GM18520 (cell line): Measurements from ENCODE around the gene SLC7A1.

Experiments used
- ATAC-seq: cut with Tn5 transposase; IDR thresholded peaks from one replicate; pipeline ENCODE4 v1.9.1; 2021; ENCODE audit not compliant: unreplicated experiment

SLC7A1 gene

DNA sequence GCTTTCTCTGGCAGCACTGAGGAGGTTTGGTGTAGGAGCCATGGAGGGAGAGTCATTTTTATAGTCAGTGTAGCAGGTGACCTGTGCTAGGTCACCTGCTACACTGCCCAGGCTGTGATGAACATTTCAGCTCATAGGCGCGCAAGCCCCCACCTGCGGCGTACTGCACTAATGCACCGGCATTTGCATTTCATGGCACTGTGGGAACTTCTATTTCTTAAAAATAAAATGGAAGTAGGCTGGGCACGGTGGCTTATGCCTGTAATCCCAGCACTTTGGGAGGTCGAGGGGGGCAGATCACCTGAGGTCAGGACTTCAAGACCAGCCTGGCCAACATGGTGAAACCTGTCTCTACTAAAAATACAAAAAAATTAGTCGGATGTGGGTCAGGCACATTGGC is 101.0 kb downstream of the SLC7A1 start:
- ATAC-seq, result no peak

DNA sequence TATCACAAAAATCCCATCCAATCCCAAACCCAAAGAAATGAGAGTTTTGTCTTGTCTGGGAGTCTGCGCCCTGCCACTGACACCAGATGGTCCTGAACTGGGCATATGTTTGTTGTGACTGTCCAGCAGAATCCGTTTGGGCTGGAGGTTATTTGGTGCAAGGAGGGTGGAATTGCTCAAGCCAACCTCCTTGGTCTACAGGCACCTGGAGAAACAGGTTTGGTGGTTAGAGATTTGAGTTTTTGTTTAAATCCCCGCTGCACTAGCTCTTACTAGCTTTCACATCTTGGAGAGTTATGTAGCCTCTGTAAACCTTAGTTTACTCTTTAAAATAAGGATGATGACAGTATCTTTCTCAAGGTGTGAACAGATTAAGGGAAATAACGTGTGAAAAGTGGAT is 101.7 kb downstream of the SLC7A1 start:
- no peak for ATAC-seq

DNA sequence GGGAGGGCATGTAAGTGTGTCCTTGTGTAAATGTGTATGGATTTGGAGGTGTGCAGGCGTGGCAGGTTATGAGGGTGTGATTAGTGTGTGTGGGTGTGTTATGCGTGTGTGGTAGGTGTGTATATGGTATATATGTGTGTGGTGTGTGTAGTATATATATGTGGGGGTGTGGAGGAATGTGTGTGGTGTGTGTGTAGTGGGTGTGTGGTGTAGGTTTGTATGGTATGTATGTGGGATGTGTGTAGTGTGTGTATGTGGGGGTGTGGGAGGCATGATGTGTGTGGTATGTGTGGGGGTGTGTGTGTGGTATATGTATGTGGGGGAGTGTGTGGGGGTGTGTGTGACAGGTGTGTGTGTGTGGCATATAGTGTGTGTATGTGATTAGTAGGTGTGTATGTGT is 104.2 kb downstream of the SLC7A1 start:
- no peak for ATAC-seq

DNA sequence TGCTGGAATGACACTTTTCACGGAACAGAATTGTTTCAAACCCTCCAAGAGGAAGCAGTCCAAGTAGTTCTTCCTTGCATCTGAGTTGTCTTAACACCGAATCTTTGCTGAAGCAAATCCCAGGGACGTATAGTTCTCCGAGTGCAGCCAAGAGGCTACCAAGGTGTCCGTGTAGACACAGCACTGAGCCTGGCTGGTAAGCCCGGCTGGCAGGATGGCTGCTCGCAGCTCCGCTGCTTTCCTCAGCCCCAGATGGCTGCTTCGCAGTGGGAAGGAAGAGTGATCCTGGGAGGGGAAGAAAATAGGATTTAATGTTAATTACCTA is 105.0 kb downstream of the SLC7A1 start:
- ATAC-seq, result no peak

DNA sequence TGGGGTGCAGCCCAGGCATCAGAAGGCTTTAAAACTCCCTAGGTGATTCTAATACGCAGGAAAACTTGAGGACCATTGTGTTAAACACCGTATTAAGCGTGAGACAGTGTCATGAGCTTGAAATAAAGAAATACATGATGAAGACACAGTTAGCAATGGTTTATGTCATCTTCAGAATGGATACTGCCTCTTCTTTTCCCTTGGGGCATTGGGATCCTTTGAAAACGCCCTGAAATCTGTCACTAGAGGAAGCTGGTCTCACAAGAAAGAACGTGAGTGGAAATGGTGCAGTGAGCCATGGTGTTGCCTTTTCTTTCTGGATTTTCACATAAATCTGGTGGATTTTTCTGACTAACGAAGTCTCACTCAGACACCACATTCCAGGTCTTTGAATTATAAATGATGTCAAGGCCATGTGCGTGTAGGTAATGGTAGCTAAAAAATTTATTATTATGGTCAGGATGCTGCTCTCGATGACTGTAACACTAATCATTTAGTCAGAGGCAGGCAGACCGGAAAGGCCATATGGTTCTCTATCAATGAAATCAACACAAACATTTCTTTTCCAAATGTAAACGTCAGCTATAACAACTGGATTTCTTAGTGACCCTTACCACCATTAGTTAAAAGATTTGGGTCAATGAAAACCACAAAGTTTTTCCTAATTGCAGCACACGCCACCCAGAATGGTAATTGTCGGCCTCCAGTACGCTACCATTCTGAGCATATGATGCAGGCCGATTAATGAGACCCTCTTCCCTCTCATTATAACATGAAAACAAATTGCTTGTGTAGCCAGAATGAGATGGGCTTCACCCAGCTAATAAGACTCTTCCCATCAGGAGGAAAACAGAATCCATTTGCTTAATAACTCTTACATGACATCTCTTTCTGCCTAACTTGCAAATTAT is 105.6 kb downstream of the SLC7A1 start:
- no peak for ATAC-seq

DNA sequence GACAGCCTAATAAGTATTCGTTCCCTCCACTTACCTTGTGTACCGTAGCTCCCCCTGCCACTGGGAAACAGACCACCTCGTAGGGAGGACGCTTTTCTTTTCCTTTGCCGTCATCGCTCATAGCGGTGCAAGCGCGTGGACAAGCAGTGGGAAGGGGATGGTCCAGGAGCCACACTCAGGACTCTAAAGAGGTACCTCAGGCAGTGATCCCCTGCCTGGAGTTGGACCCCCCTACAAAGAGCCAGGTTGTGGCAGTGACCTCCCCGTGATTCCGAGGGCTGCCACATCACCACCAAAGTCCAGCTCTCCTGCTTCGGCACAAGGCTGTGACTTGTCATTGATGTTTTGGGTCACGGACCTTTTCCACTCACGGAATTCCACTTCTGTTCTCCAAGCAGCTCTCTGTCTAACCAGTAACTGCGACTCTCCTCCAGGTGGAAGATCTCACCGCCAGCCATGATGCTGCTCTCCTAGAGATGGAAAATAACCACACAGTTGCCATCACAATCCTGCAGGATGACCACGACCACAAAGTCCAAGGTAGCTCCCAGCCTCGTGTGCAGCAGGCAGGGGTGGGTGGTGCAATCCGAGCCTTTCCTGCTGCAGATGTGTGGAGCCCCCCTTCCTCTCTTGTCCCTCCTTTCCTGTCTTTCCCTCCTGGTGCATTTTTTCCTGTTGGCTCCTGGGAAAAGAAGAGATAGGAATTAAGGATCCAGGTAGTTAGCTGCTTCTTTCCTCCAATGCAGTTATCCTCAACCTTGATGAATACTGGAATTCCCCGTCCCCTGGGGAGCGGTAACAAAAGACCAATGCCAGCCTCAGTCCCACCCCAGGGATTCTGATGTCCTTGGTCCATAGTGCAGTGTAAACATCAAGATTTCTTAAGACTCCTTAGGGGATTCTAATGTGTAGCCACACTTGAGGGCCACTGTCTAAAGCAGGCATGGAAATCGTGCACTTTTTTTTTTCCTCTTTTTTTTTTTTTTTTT is 107.7 kb downstream of the SLC7A1 start:
- ATAC-seq, result no peak

DNA sequence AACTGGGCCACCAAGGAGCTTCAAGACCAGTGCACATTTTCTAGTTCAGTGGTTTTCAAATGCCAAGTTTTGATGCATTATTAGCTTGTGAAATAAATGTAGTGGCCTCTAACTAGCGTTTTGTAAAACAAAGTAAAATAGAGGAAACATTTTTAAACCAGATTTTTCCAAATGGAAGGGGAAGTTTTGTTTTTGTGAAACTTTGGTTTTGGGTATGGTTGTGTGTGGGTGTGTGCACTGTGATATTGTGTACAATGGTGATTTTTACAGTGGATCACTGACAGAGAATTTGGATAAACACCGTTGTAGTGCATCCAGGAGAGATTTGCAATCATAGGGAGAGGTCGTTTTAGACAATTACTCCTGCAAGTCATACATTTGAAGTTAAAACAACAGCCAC is 108.9 kb downstream of the SLC7A1 start:
- no peak for ATAC-seq

DNA sequence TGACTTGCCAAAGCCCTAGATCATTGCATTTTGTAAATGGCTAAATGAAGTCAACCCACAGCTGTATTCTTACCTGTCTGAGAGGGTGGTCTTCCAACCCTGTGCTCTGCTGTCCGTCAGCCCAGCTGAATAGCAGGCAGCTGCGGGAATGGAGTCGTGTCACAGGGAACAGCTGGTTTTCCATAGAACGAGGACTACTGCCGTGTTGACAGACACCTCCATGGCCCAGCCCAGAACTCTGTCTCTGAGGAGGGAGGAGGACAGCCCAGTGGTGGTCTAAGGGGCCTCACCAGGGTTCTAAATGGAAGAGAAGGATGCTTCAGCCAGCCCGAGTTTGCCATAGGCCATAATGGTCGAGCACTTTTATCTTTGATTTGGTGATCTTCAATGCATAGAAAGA is 110.7 kb downstream of the SLC7A1 start:
- no peak for ATAC-seq

DNA sequence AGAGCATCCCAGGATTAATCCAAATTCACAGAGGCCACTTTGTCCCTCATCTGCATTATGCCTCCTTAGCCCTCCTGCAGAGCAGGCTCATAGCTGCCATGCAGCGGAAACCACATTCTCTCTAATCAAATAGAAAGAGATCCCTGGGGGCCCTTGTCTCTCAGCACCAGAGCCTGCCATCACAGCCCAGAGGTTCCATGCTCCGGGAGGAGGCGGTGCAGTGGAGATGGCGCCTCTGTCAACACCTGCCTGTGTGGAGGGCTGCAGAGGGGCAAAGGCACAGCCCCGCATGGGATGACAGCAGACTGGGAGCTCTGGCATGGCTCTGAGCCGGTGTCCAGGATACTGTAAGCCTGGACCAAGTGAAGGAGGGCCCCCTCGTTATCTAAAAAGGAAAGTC is 111.3 kb downstream of the SLC7A1 start:
- ATAC-seq, result no peak

DNA sequence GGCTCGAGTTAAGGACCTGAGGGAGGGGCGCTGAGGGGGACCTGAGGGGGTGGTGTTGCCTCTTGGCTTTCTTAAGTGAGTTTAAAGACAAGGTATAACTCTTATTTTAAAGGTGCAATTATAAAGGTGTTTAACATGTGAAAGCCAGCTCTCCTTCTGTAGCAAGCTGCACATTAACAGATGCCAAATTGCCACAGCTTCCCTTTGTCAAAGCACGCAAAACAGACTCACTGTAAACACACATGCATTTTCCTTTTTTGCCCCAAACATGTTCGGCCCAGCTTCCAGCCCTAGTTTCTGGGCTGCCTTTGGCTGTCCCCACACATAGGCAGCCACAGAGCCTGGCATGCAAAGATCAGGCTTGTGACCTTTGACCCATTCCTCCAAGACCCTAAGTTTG is 111.9 kb downstream of the SLC7A1 start:
- no peak for ATAC-seq

DNA sequence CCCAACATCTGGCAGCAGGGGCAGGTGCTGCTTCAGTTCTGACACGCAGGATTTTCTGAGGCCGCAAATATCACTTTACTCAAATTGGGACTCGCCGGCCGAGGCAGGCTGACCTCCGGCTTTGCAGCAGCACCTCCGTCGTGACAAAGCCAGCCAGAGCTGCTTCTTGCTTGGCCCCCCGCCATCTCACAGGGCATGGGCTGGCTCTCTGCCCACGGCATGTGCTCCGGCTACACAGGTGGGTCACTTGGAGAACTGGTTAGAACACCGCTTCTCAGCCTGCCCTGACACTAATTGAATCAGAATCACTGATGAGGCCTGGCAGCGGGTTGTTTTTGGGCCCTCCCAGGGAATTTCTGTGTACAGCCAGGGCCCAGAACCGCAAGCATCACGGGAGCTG is 112.3 kb downstream of the SLC7A1 start:
- no peak for ATAC-seq

DNA sequence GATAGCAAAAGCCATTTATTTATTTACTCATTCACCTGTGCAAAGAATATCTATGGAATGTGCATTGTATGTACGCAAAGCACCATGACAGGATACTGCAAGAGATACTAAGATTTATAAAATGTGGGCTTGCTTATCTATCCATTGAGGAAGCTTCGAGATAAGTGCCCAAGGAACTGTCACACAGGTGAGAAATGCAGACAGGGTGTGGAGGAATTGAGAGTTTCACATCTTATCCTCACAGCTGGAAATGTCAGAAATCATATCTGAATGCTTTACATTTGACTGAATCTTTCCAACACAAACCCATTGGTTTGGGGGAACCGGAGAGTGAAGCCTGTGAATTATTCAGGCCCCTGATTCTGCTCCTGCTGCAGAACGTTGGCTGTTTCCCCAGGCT is 113.0 kb downstream of the SLC7A1 start:
- no peak for ATAC-seq

DNA sequence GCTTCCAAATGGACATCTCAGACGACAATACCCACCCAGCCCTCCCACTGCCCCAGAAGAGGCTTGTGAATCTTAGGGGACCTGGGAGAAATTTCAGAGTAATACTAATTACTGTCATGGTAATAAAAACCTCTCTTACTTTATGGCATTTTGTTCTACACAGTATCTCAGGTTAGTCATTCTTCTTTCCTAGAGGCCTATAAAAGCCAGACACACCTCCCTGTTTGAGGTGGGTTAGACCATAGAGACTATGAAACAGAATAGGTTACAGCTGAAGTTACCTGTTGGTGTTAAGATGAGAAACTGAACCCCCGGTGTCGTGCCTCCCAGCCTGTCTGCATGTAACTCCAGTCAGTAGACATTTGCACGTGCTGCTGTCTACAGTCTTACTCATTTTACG is 113.9 kb downstream of the SLC7A1 start:
- no peak for ATAC-seq

DNA sequence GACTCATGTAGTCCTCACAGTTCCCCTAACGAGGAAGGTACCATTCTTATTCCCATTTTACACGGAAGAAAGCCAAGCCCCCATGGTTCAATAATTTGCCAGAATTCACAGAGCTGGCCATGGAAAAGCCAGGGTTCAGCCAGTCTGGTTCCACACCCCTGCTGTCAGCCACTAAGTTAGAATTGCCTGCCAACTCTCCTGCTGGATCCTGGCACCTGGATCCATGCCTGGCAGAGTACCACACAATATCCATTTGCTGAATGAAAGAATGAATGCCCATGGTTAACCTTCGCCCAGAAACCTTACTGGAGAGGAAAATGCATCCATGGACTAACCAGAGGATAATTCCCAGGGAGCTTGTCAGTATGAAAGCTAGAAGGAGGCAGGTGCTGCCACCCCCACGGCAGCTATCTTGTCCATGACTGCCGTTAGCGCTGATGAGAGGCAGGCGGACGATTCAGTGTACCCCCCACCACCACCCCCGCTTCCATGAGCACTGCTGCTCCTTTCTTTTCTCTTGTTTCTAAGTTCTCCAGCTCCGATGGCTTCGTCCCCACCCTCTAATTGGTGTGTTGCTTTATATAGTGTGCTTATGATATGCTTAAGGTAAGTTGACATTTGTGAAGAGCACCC is 114.5 kb downstream of the SLC7A1 start:
- ATAC-seq, result no peak

DNA sequence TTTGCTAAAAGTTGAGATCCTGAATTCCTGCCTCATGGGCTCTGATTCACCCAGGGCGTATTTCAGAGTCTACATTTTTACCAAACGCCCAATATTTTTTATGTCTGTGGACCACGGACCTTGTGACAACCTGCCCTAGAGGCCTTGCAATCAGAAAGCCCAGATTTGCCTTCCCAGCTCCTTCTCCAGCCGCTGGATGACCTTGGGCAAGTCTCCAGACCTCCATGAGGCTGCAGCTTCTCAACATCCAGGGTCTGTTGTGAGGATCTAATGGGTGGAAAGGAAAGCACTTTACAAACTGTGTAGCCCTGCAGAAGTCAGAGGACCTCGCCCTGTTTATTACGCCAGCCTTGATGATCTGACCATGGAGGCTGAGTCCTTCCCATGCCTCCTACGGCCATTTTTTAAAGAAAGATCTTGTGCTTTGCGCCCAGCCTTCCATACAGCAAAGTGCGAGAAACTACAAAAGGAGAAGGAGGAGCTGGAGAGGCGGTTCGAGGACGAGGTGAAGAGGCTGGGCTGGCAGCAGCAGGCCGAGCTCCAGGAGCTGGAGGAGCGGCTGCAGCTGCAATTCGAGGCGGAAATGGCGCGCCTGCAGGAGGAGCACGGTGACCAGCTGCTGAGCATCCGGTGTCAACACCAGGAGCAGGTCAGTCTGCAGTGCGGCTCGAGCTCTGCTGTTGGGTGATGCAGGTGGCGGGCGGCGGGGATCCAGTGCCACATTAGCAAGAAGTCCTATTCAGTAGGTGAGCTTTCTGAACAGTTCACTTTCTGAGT is 115.6 kb downstream of the SLC7A1 start:
- no peak for ATAC-seq

DNA sequence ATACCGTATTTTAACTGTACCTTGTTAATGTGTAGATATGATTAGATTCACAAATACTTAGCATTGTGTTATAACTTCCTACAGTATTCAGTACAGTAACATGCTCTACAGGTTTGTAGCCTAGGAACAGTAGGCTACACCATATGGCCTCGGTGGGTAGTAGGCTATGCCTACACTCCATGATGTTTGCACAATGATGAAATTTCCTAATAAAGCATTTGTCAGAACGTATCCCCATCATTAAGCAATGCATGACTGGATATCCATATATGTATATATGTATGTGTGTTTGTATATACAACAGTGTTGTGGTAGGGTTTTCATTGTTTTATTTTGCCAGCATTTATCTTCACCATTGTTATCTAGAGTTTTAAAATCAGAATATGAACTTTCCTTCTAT is 119.4 kb downstream of the SLC7A1 start:
- ATAC-seq, result no peak

DNA sequence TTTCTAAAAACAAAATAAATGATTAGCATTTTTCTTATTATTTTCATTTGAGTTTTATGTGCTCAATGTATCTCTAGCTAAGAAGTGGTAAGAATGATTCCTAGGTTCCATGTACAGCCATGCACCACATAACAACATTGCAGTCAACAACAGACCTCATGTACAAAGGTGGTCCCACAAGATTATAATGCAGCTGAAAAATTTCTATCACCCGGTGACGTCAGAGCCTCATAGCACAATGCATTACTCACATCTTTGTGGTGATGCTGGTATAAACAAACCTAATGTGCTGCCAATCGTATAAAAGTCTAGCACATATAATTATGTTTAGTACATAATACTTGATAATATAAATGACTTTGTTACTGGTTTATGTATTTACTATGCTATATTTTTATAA is 120.5 kb downstream of the SLC7A1 start:
- ATAC-seq, result no peak

DNA sequence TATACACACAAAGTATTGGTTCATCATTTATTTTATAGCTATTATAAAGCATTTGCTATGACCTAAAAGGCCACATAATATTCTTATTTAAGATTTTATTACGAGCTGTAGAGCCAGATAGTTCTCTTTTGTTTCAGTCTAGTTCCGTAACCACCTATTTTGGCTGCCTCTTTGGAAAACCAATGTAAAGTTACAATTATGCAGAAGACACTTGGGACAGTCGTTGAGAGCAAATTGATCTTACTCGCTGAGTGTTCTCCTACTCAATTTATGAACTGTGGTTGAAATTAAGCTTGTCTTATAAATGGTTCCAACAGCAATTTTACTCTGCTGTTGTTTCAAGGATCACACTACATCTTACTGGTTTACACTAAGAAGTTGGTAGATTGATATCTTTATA is 122.3 kb downstream of the SLC7A1 start:
- ATAC-seq, result no peak

DNA sequence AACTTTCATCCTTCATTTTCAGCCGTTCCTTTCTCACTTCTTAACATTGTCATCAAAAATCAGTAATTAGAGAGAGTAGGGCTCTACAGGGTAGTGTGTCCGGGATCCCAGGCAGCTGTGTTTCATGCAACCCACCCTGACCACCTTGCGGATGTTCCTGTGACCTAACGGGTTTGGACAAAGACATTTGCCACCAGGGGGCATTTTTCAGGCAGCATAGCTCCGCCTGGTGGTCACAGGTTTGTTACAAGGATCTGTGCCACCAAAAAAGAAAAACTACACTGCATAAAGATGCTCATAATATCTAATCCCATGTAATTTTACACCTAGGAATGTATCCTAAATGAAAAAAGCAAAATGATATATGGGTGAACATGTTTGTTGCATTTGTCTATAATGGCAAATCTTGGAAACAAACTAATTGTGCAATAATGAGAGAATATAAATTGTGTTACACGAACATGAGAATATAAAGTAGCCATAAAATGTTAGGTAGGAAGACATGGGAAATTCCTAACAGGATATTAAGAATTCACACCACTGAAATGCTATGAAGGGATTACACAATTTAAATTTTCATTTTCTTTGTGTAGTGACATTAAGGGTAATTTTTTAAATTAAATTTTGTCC is 123.0 kb downstream of the SLC7A1 start:
- ATAC-seq, result no peak

DNA sequence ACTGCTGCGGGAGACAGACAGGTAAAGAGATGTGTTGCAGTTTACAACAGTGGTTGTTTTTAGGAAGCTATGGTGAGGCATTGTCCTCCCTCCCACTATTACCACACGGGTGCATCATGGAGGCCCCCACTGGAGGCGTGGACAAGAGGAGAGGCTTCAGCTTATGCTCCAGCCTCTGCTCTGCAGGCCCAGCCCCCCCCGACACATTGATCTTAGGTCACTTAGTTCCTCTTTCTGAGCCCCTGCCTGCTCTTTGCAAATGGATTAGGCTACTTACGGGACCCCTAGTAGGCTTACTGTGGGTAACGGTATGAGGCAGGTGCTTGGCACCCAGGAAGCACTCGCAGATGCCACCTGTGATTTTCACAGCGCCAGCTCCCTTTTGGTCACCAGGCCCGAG is 123.9 kb downstream of the SLC7A1 start:
- no peak for ATAC-seq
